ENCODE results near the gene NAA20.

NAA20 gene

GRCh38 chr20:20021835-20022234 lies 4.7 kb downstream of the NAA20 start:
- Mint-ChIP-seq H3K9me3 (no peaks in the 10 kb centered on the region), H3K27ac (peak overlapping the region; percentile 20), H3K27me3 (no peaks in the 10 kb centered on the region), H3K36me3 (ENCODE audit: low read depth) (peaks cover 37% of the 10 kb centered on the region), H3K4me3 (peak overlapping the region; percentile 6), H3K4me1 (peaks cover 56% of the 10 kb centered on the region)
- DNase-seq (no peak), ATAC-seq (no peak)

GRCh38 chr20:20022498-20022897 lies 5.3 kb downstream of the NAA20 start:
- Mint-ChIP-seq H3K27ac (peak overlapping the region; percentile 49), H3K27me3 (no peaks in the 10 kb centered on the region), H3K9me3 (no peaks in the 10 kb centered on the region), H3K4me1 (peaks cover 53% of the 10 kb centered on the region), H3K36me3 (ENCODE audit: low read depth) (peaks cover 40% of the 10 kb centered on the region), H3K4me3 (no peak overlapping the region)
- ATAC-seq = peak; percentile 42
- DNase-seq = no peak

- Mint-ChIP-seq H3K4me3 (no peak overlapping the region), H3K36me3 (ENCODE audit: low read depth) (peaks cover 42% of the 10 kb centered on the region), H3K27me3 (no peaks in the 10 kb centered on the region), H3K27ac (peak overlapping the region; percentile 59), H3K9me3 (no peaks in the 10 kb centered on the region), H3K4me1 (peaks cover 45% of the 10 kb centered on the region)
- ATAC-seq = no peak
- DNase-seq = no peak
These were observed 6.2 kb downstream of the NAA20 start for GRCh38 chr20:20023395-20023794.

GRCh38 chr20:20024942-20025341 lies 7.8 kb downstream of the NAA20 start:
- DNase-seq (no peak), ATAC-seq (no peak)
- peaks cover 40% of the 10 kb centered on the region for H3K36me3 Mint-ChIP-seq (ENCODE audit: low read depth)
- H3K4me3 Mint-ChIP-seq = no peak overlapping the region
- H3K27ac Mint-ChIP-seq = peak overlapping the region; percentile 2
- no peaks in the 10 kb centered on the region for H3K9me3 Mint-ChIP-seq
- H3K4me1 Mint-ChIP-seq = peaks cover 30% of the 10 kb centered on the region
- no peaks in the 10 kb centered on the region for H3K27me3 Mint-ChIP-seq

GRCh38 chr20:20027284-20027683 lies 10.1 kb downstream of the NAA20 start:
- no peak for ATAC-seq
- H3K27ac Mint-ChIP-seq = no peak overlapping the region
- no peak overlapping the region for H3K4me3 Mint-ChIP-seq
- H3K9me3 Mint-ChIP-seq = no peaks in the 10 kb centered on the region
- H3K36me3 Mint-ChIP-seq (ENCODE audit: low read depth) = peaks cover 29% of the 10 kb centered on the region
- DNase-seq = no peak
- H3K27me3 Mint-ChIP-seq = no peaks in the 10 kb centered on the region
- peaks cover 7% of the 10 kb centered on the region for H3K4me1 Mint-ChIP-seq

GRCh38 chr20:20031790-20032189 lies 14.6 kb downstream of the NAA20 start:
- Mint-ChIP-seq H3K4me3 (no peak overlapping the region), H3K36me3 (ENCODE audit: low read depth) (peaks cover 37% of the 10 kb centered on the region), H3K27ac (no peak overlapping the region), H3K4me1 (no peaks in the 10 kb centered on the region), H3K27me3 (no peaks in the 10 kb centered on the region), H3K9me3 (no peaks in the 10 kb centered on the region)
- no peak for DNase-seq
- ATAC-seq = no peak

- DNase-seq (no peak), ATAC-seq (no peak)
- no peak overlapping the region for H3K4me3 Mint-ChIP-seq
- peak overlapping the region; percentile 8 for H3K27ac Mint-ChIP-seq
- H3K36me3 Mint-ChIP-seq (ENCODE audit: low read depth) = peaks cover 38% of the 10 kb centered on the region
- H3K9me3 Mint-ChIP-seq = no peaks in the 10 kb centered on the region
- no peaks in the 10 kb centered on the region for H3K27me3 Mint-ChIP-seq
- no peaks in the 10 kb centered on the region for H3K4me1 Mint-ChIP-seq
These were observed 17.3 kb downstream of the NAA20 start for GRCh38 chr20:20034486-20034885.

- no peaks in the 10 kb centered on the region for H3K4me1 Mint-ChIP-seq
- H3K27me3 Mint-ChIP-seq = no peaks in the 10 kb centered on the region
- H3K9me3 Mint-ChIP-seq = no peaks in the 10 kb centered on the region
- H3K36me3 Mint-ChIP-seq (ENCODE audit: low read depth) = peaks cover 47% of the 10 kb centered on the region
- H3K27ac Mint-ChIP-seq = peak overlapping the region; percentile 0
- no peak overlapping the region for H3K4me3 Mint-ChIP-seq
- no peak for ATAC-seq
- no peak for DNase-seq
These were observed 19.6 kb downstream of the NAA20 start for GRCh38 chr20:20036756-20037155.

GRCh38 chr20:20037960-20038359 lies 20.8 kb downstream of the NAA20 start:
- Mint-ChIP-seq H3K36me3 (ENCODE audit: low read depth) (peaks cover 48% of the 10 kb centered on the region), H3K27ac (no peak overlapping the region), H3K4me3 (no peak overlapping the region), H3K9me3 (no peaks in the 10 kb centered on the region), H3K4me1 (no peaks in the 10 kb centered on the region), H3K27me3 (no peaks in the 10 kb centered on the region)
- ATAC-seq (no peak), DNase-seq (no peak)

- DNase-seq (no peak), ATAC-seq (no peak)
- H3K36me3 Mint-ChIP-seq (ENCODE audit: low read depth) = peaks cover 54% of the 10 kb centered on the region
- no peaks in the 10 kb centered on the region for H3K27me3 Mint-ChIP-seq
- no peak overlapping the region for H3K4me3 Mint-ChIP-seq
- no peak overlapping the region for H3K27ac Mint-ChIP-seq
- no peaks in the 10 kb centered on the region for H3K4me1 Mint-ChIP-seq
- H3K9me3 Mint-ChIP-seq = no peaks in the 10 kb centered on the region
These were observed 21.4 kb downstream of the NAA20 start for GRCh38 chr20:20038586-20038985.

- Mint-ChIP-seq H3K27me3 (no peaks in the 10 kb centered on the region), H3K9me3 (no peaks in the 10 kb centered on the region), H3K4me3 (no peak overlapping the region), H3K27ac (no peak overlapping the region), H3K4me1 (no peaks in the 10 kb centered on the region), H3K36me3 (ENCODE audit: low read depth) (peaks cover 58% of the 10 kb centered on the region)
- ATAC-seq (no peak), DNase-seq (no peak)
These were observed 22.7 kb downstream of the NAA20 start for GRCh38 chr20:20039752-20040387.

- H3K9me3 Mint-ChIP-seq = no peaks in the 10 kb centered on the region
- peaks cover 5% of the 10 kb centered on the region for H3K27me3 Mint-ChIP-seq
- peak; percentile 18 for ATAC-seq
- H3K4me3 Mint-ChIP-seq = peak overlapping the region; percentile 99
- DNase-seq = no peak
- peaks cover 28% of the 10 kb centered on the region for H3K36me3 Mint-ChIP-seq (ENCODE audit: low read depth)
- H3K4me1 Mint-ChIP-seq = peaks cover 29% of the 10 kb centered on the region
- peak overlapping the region; percentile 93 for H3K27ac Mint-ChIP-seq
These were observed 34.6 kb downstream of the NAA20 start for GRCh38 chr20:20051767-20052073.

- H3K36me3 Mint-ChIP-seq (ENCODE audit: low read depth) = peaks cover 28% of the 10 kb centered on the region
- peaks cover 29% of the 10 kb centered on the region for H3K4me1 Mint-ChIP-seq
- H3K9me3 Mint-ChIP-seq = no peaks in the 10 kb centered on the region
- H3K27me3 Mint-ChIP-seq = peaks cover 5% of the 10 kb centered on the region
- H3K4me3 Mint-ChIP-seq = peak within 1 kb of the TSS; percentile 99
- peak; percentile 96 for DNase-seq
- peak within 1 kb of the TSS; percentile 93 for H3K27ac Mint-ChIP-seq
- ATAC-seq = peak; percentile 96
These were observed 35.2 kb downstream of the NAA20 start, which contains the start of the genes CFAP61 and CRNKL1 for GRCh38 chr20:20052074-20052970. CFAP61 (plus strand) TSS chr20:20052532; CDS start chr20:20056654, 4,122 bp downstream. CRNKL1 (minus strand) TSS chr20:20052466; CDS start chr20:20052342, 124 bp downstream.

GRCh38 chr20:20060234-20060998 lies 43.3 kb downstream of the NAA20 start:
- ATAC-seq = no peak

More at GRCh38 chr20:20060234-20060998, 43.3 kb downstream of the NAA20 start:
- Mint-ChIP-seq H3K4me1 (no peaks in the 10 kb centered on the region), H3K36me3 (ENCODE audit: low read depth) (no peaks in the 10 kb centered on the region), H3K27ac (no peak overlapping the region), H3K4me3 (no peak overlapping the region), H3K27me3 (peaks cover 28% of the 10 kb centered on the region), H3K9me3 (no peaks in the 10 kb centered on the region)
- DNase-seq = no peak

All from activated naive CD8-positive, alpha-beta T cell treated with anti-CD3 and anti-CD28 coated beads, Interleukin-2, amount 50 U/mL, for 24 hours (primary cell).